ENCODE results near the gene MYH9.

The MYH9 gene

GRCh38 chr22:36419177-36419911, 31.6 kb upstream of the MYH9 start:
- no peak for TF ChIP-seq ZFX (IDR thresholded peaks at IDR 0.05)
- TF ChIP-seq CTCF (conservative IDR thresholded peaks at IDR 0.05) = no peak
- H3K27ac ChIP-seq = no peak overlapping the region

GRCh38 chr22:36417281-36417686, 29.5 kb upstream of the MYH9 start:
- no peak overlapping the region for H3K27ac ChIP-seq
- TF ChIP-seq ZFX (IDR thresholded peaks at IDR 0.05) (no peak), CTCF (conservative IDR thresholded peaks at IDR 0.05) (no peak)

- H3K27ac ChIP-seq = no peak overlapping the region
- TF ChIP-seq CTCF (conservative IDR thresholded peaks at IDR 0.05) (no peak), ZFX (IDR thresholded peaks at IDR 0.05) (no peak)
Measured at GRCh38 chr22:36415415-36416168, 27.8 kb upstream of the MYH9 start.

GRCh38 chr22:36413022-36413775, 25.4 kb upstream of the MYH9 start:
- TF ChIP-seq CTCF (conservative IDR thresholded peaks at IDR 0.05) = no peak

GRCh38 chr22:36411589-36412258, 24.0 kb upstream of the MYH9 start:
- peak overlapping the region; percentile 89 for H3K27ac ChIP-seq
- TF ChIP-seq CTCF (conservative IDR thresholded peaks at IDR 0.05) (no peak), ZFX (IDR thresholded peaks at IDR 0.05) (no peak)

More at GRCh38 chr22:36413022-36413775, 25.4 kb upstream of the MYH9 start:
- H3K27ac ChIP-seq = no peak overlapping the region

- H3K27ac ChIP-seq = peak overlapping the region; percentile 89
- TF ChIP-seq CTCF (conservative IDR thresholded peaks at IDR 0.05) (no peak), ZFX (IDR thresholded peaks at IDR 0.05) (peak; percentile 88; the same call in 1 of the 2 replicates)
Measured at GRCh38 chr22:36409911-36410756, 22.4 kb upstream of the MYH9 start.

- H3K27ac ChIP-seq = peak overlapping the region; percentile 89
Measured at GRCh38 chr22:36409554-36409910, 21.8 kb upstream of the MYH9 start.
